OCI-LY7 (cell line): ENCODE results near the gene ADAMTS13.

Experiments
- CTCF ChIP-seq: fragments of 200-600 bp; sonication (generic); conservative IDR thresholded peaks from 2 replicates; pipeline ENCODE4 v1.5.1; 2014; ENCODE audit warnings: mild to moderate bottlenecking, antibody characterized with exemption, low read length, moderate library complexity, mixed read lengths
- EZH2phosphoT487 ChIP-seq: fragments of 200-600 bp; sonication (generic); IDR thresholded peaks from 2 replicates; pipeline ENCODE4 v1.6.1; 2018; ENCODE audit warnings: low read depth, borderline replicate concordance, mild to moderate bottlenecking, mixed run types, antibody characterized with exemption, low read length, moderate library complexity, mixed read lengths

- TF ChIP-seq CTCF (no peak), EZH2phosphoT487 (no peak)
Measured at GRCh38 chr9:133420392-133420827, 1.8 kb upstream of the ADAMTS13 start.
